HG03097 (cell line): Measurements from ENCODE around the gene FYN.

ENCODE experiments used
- ATAC-seq: cut with Tn5 transposase; IDR thresholded peaks from one replicate; pipeline ENCODE4 v1.9.1; 2021; ENCODE audit not compliant: unreplicated experiment, low FRiP score

The FYN gene

GRCh38 chr6:111673937-111674336 lies 199.3 kb downstream of the FYN start:
- no peak for ATAC-seq

GRCh38 chr6:111673532-111673931 lies 199.7 kb downstream of the FYN start:
- no peak for ATAC-seq

DNA sequence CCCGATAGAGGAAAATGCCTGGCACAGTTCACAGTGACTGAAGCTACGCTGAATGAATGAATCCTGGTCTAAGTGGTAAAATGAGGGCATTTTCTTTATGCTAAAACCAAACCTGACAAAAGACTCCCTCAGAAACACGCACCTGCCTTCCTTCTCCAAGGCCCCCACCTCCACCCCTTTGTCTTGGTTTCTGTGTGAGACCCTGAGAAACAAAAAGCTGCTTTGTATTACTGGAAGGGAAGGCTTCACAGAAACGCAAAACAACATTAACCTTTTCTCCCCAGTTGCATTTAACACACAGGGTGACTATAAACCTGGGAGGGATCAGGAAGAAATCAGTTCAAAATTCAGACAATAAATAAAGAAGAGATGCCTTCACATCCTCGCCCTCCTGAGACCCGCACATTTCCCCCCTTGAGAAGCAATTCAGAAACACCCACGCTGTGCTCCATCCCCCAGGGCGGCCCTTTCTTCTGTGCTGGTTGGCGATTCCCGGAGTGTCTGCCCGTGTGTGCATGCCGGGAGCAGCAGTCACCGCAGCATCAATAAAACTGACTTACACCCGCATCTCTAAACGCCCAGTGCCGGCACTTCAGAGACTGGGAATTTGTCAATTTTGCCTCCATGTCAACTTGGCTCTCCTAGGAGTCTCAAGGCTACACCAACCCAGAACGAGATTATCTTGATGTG lies 200.3 kb downstream of the FYN start:
- ATAC-seq = no peak

DNA sequence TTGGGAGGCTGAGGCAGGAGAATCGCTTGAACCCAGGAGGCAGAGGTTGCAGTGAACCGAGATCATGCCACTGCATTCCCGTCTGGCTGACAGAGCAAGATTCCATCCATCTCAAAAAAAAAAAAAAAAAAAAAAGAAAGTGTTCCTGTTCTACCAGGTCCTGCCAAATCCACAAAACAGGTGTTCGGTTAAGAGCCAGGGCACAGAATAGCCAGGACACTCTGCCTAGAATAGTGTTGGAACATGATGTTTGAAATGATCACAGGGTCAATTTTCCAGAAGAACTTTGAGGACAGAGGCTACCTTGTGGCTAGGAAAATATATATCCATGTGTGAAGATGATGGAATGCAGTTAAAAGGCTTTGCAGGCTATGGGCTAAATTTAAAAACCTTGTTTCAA lies 203.9 kb downstream of the FYN start:
- ATAC-seq = no peak

DNA sequence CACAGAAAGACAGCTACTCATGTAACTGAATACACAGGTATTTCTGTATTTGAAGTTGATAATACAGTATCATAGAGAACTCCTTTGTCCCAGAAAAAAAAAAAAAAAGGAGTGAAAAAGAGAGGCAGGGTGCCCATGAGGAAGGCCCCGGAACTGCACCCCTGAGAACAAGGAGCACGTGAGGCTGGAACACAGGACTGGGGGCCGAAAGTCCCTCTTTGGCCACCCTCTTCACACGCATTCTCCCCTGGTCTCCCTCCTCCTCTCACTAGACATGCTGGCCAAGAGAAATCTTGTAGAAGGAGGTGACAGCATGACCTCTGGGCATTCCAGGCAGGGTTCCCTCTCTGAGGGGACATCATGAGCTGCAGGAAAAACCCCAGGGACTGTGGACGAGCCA lies 204.8 kb downstream of the FYN start:
- no peak for ATAC-seq

- ATAC-seq = no peak
Observed at GRCh38 chr6:111667931-111668330, 205.3 kb downstream of the FYN start.

DNA sequence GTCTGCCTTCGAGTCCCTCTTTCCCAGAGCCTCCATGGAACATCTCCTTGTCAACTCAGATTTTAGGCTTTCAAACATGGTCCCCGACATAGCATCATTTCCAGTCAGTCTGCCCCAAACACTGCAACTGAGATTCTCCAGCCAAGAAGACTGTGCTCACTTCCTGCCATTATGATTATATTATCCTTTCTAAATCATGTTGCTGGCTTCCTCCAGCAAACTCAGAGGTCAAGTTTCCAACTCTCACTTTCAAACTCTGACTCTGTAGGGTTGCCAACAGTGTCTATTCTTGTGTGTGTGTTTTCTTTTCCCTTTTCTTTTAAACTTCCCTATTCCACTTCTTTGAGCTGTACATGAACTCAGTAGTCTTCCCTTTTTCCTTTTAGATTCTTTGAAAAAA lies 206.4 kb downstream of the FYN start:
- ATAC-seq = no peak

DNA sequence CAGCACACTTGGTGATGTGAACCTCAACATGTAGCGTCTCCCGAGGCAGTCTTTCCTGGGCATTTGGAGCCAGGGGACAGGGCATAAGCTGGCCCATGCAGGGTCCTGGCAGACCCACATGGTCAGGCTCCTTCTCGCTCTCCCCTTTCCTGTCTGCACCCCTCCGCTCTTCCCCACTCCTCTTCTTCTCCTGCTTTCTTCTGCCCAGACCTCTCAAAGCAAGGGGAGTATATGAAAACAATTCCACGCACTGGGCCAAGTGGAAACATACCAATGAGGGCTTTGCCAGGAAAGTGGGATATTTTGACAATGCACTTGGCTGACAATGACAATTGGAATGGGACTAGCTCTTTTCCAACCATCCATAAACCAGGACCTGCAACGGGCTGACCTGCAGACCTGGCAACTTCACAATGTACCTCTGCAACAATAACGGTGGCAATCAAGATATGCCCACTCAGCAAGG lies 208.7 kb downstream of the FYN start:
- ATAC-seq = no peak

DNA sequence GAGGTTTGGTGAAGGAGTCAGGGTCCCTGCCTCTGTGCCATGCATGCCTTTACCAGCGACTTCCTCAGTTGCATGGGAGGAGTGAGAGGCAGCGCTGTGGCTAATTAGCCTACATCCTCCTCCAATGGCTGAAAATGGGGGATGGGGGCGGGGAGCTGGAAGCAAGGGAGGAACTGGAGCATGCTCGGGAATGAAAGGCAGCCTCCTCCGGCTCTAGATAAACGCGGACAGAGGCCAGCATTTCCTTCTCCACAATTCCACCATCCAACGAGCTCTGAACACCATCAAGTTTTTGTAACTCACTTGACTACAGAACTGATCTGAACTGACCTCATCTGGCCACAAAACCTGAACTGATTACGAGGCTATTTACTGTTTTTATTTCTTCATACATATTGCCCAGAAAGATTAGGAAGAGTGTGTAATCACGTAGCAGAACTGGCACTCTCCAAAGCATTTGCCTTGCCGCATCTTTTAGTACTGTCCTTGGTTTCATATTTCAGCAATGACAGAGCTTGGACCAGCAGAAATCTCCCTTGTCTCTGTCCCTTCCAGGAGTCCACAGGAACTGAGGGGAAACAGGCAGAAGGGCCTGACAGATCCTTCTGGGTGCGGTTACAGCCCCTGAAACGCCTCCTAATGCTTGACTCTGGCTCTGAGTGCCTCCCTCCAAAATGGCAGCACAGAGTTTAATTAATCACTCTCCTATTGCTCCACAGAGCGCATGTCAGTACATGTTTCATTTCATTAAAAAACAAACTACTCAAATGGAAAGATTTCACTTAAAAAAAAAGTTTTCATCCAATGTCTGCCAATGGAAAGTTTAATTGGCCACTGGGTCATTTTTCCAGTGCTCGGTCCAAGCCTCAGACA lies 209.3 kb downstream of the FYN start:
- ATAC-seq = no peak

DNA sequence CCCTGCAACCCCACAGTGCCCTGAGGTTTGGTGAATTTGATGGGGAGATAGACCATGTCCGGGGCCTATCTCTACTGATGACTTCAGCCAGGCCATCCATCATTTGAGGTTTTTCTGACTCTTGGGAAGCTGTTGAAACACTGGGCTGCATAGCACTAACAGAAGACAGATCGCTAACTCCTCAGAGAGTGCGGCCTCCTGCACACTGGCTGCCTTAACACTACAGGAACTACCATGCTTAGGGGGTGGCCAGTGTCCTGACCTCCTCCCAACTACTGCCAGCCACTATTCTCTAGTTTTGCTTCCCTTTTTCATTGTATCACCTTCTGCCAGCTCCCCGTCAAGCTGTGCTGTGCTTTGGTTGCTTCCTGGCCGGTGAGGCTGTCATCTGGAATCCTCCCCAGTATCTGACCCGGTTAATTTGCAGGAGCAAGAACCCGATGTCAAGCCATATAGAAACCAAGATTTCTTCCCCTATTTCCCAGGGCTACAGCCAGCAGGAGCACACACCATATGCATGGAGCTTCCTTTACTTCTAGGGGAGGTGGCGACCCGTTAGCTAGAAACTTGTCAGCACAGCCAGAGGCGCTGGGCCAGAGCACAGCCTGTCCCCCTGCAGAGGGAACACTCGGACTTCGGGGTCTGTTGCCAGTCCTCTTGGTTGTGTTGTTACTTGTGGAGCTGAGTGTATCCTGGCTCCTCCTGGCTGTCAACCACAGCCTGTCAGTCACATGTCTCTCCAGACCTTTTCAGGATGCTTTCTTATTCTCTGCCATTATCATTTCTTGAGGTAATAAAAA lies 210.3 kb downstream of the FYN start:
- no peak for ATAC-seq

DNA sequence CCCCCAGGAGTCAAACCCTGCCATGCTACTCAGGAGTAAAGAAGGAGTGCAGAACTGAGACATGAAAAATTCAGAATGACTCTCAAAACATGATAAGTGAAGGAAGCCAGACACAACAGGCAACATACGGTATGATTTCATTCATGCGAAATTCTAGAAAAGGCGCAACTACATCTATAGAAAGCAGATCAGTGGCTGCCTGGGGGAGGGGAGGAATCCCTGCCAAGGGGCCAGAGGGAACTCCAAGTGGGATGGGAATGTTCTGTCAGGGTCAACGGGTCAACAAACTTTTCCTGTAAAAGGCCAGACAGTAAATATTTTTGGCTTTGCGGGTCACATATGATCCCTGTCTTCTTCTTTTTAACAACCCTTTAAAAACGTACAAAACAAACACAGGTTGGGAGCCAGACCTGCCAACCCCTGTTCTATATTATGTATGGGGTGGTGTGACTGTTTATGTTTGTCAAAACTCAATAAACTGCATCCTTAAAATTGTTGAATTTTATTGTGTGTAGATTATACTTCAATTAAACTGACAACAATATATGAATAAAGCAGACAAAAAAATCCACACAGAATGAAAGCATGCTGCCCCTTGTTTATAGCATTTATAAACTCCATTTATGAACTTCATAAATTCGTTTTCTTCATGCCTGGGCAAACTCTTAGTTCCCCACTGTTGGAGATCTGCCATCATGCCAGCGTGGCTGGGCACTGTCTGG lies 211.0 kb downstream of the FYN start:
- no peak for ATAC-seq

GRCh38 chr6:111661541-111662061 lies 211.7 kb downstream of the FYN start:
- ATAC-seq = no peak

GRCh38 chr6:111660531-111660930 lies 212.7 kb downstream of the FYN start:
- no peak for ATAC-seq

DNA sequence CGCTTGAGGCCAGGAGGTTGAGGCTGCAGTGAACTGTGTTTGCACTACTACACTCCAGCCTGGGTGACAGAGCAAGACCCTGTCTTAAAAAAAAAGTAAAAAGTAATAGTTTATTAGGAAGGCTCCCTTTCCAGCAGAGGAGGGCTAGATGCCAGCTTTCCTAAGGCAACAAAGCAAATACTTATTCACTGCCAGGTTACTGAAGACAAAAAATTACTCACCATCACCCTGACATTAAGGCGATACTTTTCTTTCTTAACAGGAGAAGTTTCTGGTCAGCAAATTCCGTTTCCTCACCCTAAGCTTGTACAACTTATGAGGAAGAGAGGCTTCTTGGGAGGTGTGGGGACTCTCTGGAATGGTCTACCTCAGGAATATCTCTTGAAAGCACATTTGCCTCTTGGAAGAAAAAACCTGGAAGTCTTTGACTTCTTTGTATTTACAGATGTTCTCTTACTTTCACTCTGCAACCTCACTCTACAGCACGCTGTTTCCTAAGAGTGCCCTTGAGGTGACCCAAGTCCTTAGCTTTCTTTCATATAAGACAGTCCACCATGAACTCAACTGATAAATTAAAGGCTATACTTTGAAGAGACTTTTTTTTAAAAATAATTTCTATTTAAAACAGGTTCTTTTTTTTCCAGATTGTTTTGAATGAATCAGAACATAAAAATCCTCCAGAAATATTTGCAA lies 214.6 kb downstream of the FYN start:
- no peak for ATAC-seq

DNA sequence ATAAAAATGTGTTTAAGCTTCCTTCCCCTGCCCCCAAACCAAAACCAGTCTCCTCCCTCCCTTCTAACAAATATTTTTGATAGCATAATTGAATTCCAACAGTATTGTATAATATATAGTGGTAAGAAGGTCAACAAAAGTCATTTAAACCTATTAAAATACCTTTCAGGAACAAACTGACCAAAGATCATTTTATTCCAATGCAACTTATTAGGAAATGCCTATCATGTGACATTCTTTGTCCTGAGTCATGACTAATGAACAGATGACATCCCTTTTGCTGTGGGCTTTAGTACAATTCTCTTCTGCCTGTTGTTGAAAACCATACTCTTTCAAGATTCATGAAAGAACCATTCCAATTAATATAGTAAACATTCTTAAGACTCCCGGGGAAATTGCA lies 216.1 kb downstream of the FYN start:
- no peak for ATAC-seq

GRCh38 chr6:111653979-111654378 lies 219.3 kb downstream of the FYN start:
- ATAC-seq = no peak

DNA sequence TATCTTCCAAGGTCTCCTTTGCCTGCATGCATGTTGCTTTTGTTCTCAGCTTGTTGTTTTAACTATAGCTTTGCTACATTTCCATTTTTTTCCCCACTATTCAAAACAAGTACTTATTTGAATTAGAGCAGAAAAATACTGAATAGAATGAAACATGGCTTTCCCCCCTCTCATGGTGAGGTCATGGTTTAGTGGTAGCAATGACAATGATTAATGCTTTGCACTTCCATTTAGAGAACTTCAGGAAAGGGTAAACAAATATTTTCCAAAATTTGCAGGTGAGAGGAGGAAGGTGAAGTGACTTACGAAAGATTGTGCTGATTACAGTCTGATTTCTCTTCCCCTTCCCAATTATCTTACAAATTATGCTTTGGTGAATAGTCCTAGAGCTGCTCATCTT lies 219.8 kb downstream of the FYN start:
- ATAC-seq = no peak

GRCh38 chr6:111652156-111652555 lies 221.1 kb downstream of the FYN start:
- ATAC-seq = no peak

DNA sequence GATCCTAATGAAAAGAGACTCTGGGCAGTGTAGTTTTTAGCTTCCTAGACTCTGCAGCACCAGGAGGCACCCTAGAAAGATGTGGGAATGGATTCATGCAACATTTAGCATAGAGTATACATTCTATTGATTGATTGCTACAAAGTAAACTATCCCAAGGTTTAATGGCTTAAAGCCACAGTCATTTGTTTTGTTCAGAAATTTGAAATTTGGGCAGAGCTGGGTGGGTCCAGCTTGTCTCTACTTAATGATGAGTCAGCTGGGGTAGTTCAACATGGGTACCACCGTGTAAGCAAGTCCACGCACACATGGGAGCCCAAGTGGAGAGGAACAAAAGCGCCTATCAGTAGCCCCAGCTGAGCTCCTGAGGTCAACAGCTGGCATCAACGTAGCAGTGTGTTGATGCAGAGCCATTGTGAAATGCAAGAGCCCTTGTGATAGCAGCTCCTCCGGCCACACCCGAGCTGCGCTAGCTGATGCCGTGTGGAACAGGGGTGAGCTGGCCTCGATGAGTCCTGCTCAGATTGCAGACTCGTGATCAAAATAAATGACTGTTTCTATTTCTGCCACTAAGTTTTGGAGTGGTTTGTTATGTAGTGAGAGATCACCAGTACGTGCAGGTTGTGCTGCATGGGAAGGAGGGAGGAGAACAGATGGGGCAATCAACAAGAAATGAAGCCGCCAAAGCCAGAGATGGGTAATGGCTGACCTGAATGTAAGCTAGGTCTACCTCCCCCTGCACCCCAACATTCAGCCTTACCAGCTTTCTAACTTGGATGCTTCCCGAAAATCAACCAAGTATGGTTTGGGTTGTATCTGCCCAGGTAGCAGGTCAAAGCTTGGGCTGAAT lies 221.8 kb downstream of the FYN start:
- no peak for ATAC-seq
